ENCODE results near the gene TRPV3. TPM values are rescaled to one million over a fixed set of nuclear protein-coding genes. Genes with fewer than 3 reads are reported as not detected.

Gene TRPV3
- total and polyA plus RNA-seq, 5 donors from 2014 or later = 0.06 to 0.25 TPM; not detected in 3

DNA sequence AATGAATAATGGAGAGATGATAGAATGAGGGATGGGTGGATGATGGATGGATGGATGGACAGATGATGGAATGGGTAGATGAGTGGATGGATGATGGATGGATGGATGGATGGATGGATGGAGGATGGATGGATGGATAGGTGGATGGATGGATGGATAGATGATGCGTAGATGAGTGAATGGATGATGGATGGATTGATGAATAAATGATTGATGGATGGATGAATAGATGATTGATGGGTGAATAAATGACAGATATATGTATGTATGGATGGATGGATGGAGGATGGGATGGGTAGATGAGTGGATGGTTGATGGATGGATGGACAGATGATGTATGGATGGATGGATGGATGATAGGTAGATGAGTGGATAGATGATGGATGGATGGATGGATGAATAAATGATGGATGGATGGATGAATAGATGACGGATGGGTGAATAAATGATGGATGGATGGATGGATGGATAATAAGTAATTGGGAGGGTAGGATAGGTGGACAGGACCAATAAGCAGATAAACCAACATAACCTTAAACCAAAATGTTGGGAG, 7.9 kb downstream of the TRPV3 start:
- no peaks in the 10 kb centered on the region for H3K4me1 ChIP-seq (ENCODE audit: control insufficient read depth, insufficient read depth, low read length, poor library complexity, severe bottlenecking)
- H3K4me3 ChIP-seq (ENCODE audit: low read depth, low read length) = no peak overlapping the region
- ATAC-seq (ENCODE audit: low read depth in 2 of 2) (no peak), DNase-seq (no peak)
- H3K27ac Mint-ChIP-seq = no peak overlapping the region
- H3K4me1 Mint-ChIP-seq = no peaks in the 10 kb centered on the region
- H3K9me3 Mint-ChIP-seq = no peaks in the 10 kb centered on the region
- no peaks in the 10 kb centered on the region for H3K36me3 Mint-ChIP-seq
- no peak overlapping the region for H3K4me3 Mint-ChIP-seq
- no peaks in the 10 kb centered on the region for H3K9me3 ChIP-seq (ENCODE audit: control insufficient read depth in 2 of 2, low read length in 2 of 2)
- H3K27me3 ChIP-seq (ENCODE audit: control insufficient read depth, insufficient read depth, low read length) = peaks cover 2% of the 10 kb centered on the region
- H3K36me3 ChIP-seq (ENCODE audit: control insufficient read depth, insufficient read depth, low read length) = no peaks in the 10 kb centered on the region
- H3K27ac ChIP-seq (ENCODE audit: insufficient read depth, low read length, poor library complexity, severe bottlenecking) = no peak overlapping the region
- peaks cover 10% of the 10 kb centered on the region for H3K27me3 Mint-ChIP-seq

GRCh38 chr17:3547628-3548027, 10.0 kb downstream of the TRPV3 start:
- peaks cover 0 to 4% (median 0%) of the 10 kb centered on the region in 4 donors for H3K4me1 Mint-ChIP-seq
- H3K4me3 Mint-ChIP-seq = no peak overlapping the region
- Histone ChIP-seq H3K9me3 (ENCODE audit: control insufficient read depth in 2 of 2, low read length in 2 of 2) (no peaks in the 10 kb centered on the region), H3K27me3 (ENCODE audit: control insufficient read depth, insufficient read depth, low read length) (peaks cover 2% of the 10 kb centered on the region), H3K4me3 (ENCODE audit: low read depth, low read length) (no peak overlapping the region), H3K36me3 (ENCODE audit: control insufficient read depth, insufficient read depth, low read length) (no peaks in the 10 kb centered on the region), H3K27ac (ENCODE audit: insufficient read depth, low read length, poor library complexity, severe bottlenecking) (no peak overlapping the region), H3K4me1 (ENCODE audit: control insufficient read depth, insufficient read depth, low read length, poor library complexity, severe bottlenecking) (no peaks in the 10 kb centered on the region)
- no peak for ATAC-seq (ENCODE audit: low read depth in 2 of 2)
- peaks cover 9% of the 10 kb centered on the region for H3K27me3 Mint-ChIP-seq
- H3K36me3 Mint-ChIP-seq = no peaks in the 10 kb centered on the region
- H3K9me3 Mint-ChIP-seq = peaks cover 0 to 3% (median 0%) of the 10 kb centered on the region in 7 donors
- DNase-seq = no peak
- no peak overlapping the region for H3K27ac Mint-ChIP-seq

- Histone ChIP-seq H3K36me3 (ENCODE audit: control insufficient read depth, insufficient read depth, low read length) (no peaks in the 10 kb centered on the region), H3K27me3 (ENCODE audit: control insufficient read depth, insufficient read depth, low read length) (peaks cover 2% of the 10 kb centered on the region), H3K27ac (ENCODE audit: insufficient read depth, low read length, poor library complexity, severe bottlenecking) (no peak overlapping the region), H3K4me3 (ENCODE audit: low read depth, low read length) (no peak overlapping the region), H3K9me3 (ENCODE audit: control insufficient read depth in 2 of 2, low read length in 2 of 2) (no peaks in the 10 kb centered on the region), H3K4me1 (ENCODE audit: control insufficient read depth, insufficient read depth, low read length, poor library complexity, severe bottlenecking) (no peaks in the 10 kb centered on the region)
- Mint-ChIP-seq H3K27me3 (peaks cover 9% of the 10 kb centered on the region), H3K4me3 (no peak overlapping the region), H3K36me3 (no peaks in the 10 kb centered on the region), H3K27ac (no peak overlapping the region), H3K9me3 (peaks cover 0 to 3% (median 0%) of the 10 kb centered on the region in 7 donors), H3K4me1 (peaks cover 0 to 4% (median 0%) of the 10 kb centered on the region in 4 donors)
- ATAC-seq (ENCODE audit: low read depth in 2 of 2) = no peak
- no peak for DNase-seq
These were observed 10.6 kb downstream of the TRPV3 start for GRCh38 chr17:3546997-3547396.

DNA sequence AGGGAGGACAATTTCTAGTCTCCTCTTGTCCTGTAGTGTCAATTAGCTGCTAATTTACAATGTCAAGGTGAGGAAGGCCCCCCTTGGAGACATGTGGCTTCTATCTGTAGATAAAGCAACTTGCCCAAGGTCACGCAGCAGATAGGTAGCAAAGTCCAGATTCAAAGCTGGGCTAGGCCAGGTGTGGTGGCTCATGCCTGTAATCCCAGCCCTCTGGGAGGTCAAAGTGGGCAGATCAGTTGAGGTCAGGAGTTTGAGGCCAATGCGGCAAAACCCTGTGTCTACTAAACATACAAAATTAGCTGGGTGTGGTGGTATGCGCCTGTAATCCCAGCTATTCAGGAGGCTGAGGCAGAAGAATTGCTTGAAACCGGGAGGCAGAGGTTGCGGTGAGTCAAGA, 11.1 kb downstream of the TRPV3 start:
- H3K36me3 ChIP-seq (ENCODE audit: control insufficient read depth, insufficient read depth, low read length) = no peaks in the 10 kb centered on the region
- peaks cover 2% of the 10 kb centered on the region for H3K27me3 ChIP-seq (ENCODE audit: control insufficient read depth, insufficient read depth, low read length)
- Mint-ChIP-seq H3K27ac (no peak overlapping the region), H3K27me3 (peaks cover 9% of the 10 kb centered on the region), H3K4me1 (peaks cover 0 to 4% (median 0%) of the 10 kb centered on the region in 4 donors), H3K9me3 (peaks cover 0 to 3% (median 0%) of the 10 kb centered on the region in 7 donors), H3K36me3 (no peaks in the 10 kb centered on the region), H3K4me3 (no peak overlapping the region)
- no peak overlapping the region for H3K4me3 ChIP-seq (ENCODE audit: low read depth, low read length)
- H3K9me3 ChIP-seq (ENCODE audit: control insufficient read depth in 2 of 2, low read length in 2 of 2) = no peaks in the 10 kb centered on the region
- DNase-seq (no peak), ATAC-seq (ENCODE audit: low read depth in 2 of 2) (no peak)
- H3K27ac ChIP-seq (ENCODE audit: insufficient read depth, low read length, poor library complexity, severe bottlenecking) = no peak overlapping the region
- H3K4me1 ChIP-seq (ENCODE audit: control insufficient read depth, insufficient read depth, low read length, poor library complexity, severe bottlenecking) = no peaks in the 10 kb centered on the region

DNA sequence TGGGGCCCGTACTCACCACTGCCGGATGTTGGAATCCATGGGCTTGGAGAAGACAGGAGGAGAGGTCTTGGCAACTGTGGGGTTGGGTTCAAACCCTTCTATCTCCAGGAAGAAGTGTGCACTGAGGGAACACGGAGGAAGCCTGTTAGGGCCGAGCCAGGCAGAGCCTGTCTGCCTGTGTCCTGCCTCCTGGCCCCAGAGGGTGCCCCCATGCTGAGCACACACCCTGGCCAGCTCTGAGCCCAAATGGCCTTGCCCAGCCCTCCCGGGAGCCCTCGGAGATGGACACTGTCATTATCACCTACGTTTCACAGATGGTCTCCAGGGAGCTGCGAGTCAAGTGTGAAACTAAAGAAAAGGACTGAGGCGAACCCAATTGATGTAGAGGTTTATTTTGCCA, 12.5 kb downstream of the TRPV3 start:
- Histone ChIP-seq H3K4me1 (ENCODE audit: control insufficient read depth, insufficient read depth, low read length, poor library complexity, severe bottlenecking) (no peaks in the 10 kb centered on the region), H3K27me3 (ENCODE audit: control insufficient read depth, insufficient read depth, low read length) (peaks cover 2% of the 10 kb centered on the region), H3K9me3 (ENCODE audit: control insufficient read depth in 2 of 2, low read length in 2 of 2) (no peaks in the 10 kb centered on the region), H3K27ac (ENCODE audit: insufficient read depth, low read length, poor library complexity, severe bottlenecking) (no peak overlapping the region), H3K36me3 (ENCODE audit: control insufficient read depth, insufficient read depth, low read length) (no peaks in the 10 kb centered on the region), H3K4me3 (ENCODE audit: low read depth, low read length) (no peak overlapping the region)
- DNase-seq = no peak
- H3K27me3 Mint-ChIP-seq = peaks cover 9% of the 10 kb centered on the region
- no peaks in the 10 kb centered on the region for H3K36me3 Mint-ChIP-seq
- no peak overlapping the region for H3K27ac Mint-ChIP-seq
- H3K9me3 Mint-ChIP-seq = peaks cover 0 to 3% (median 0%) of the 10 kb centered on the region in 7 donors
- H3K4me3 Mint-ChIP-seq = no peak overlapping the region
- H3K4me1 Mint-ChIP-seq = peaks cover 0 to 4% (median 1%) of the 10 kb centered on the region in 4 donors
- no peak for ATAC-seq (ENCODE audit: low read depth in 2 of 2)

DNA sequence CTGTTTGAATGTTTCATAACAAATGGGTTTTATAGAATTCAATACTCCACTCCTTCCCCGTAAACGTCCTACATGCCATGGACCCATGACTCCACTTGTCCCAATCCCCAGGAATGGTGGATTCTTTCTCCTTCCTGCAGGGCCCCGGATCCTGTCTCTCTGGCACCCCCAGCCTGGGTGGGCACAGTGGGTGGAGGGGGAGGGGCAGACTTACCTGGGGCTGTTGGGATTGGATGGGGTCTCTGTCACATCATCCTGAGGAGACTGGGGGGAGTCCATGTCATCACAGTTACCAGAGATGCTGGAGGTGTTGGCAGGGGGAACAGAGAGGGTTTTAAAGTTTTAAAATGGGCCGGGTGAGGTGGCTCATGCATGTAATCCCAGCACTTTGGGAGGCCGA, 13.2 kb downstream of the TRPV3 start:
- no peak for ATAC-seq (ENCODE audit: low read depth in 2 of 2)
- no peak overlapping the region for H3K27ac Mint-ChIP-seq
- H3K4me3 ChIP-seq (ENCODE audit: low read depth, low read length) = no peak overlapping the region

GRCh38 chr17:3543453-3543852, 14.2 kb downstream of the TRPV3 start:
- no peak for ATAC-seq (ENCODE audit: low read depth in 2 of 2)

More for the DNA sequence above, 13.2 kb downstream of the TRPV3 start:
- Mint-ChIP-seq H3K4me1 (peaks cover 0 to 4% (median 2%) of the 10 kb centered on the region in 4 donors), H3K4me3 (no peak overlapping the region), H3K27me3 (peaks cover 9% of the 10 kb centered on the region), H3K36me3 (no peaks in the 10 kb centered on the region), H3K9me3 (peaks cover 0 to 3% (median 0%) of the 10 kb centered on the region in 7 donors)
- H3K27ac ChIP-seq (ENCODE audit: insufficient read depth, low read length, poor library complexity, severe bottlenecking) = no peak overlapping the region
- no peaks in the 10 kb centered on the region for H3K36me3 ChIP-seq (ENCODE audit: control insufficient read depth, insufficient read depth, low read length)
- H3K9me3 ChIP-seq (ENCODE audit: control insufficient read depth in 2 of 2, low read length in 2 of 2) = no peaks in the 10 kb centered on the region
- no peak for DNase-seq
- no peaks in the 10 kb centered on the region for H3K27me3 ChIP-seq (ENCODE audit: control insufficient read depth, insufficient read depth, low read length)
- H3K4me1 ChIP-seq (ENCODE audit: control insufficient read depth, insufficient read depth, low read length, poor library complexity, severe bottlenecking) = no peaks in the 10 kb centered on the region

GRCh38 chr17:3542410-3543088, 15.1 kb downstream of the TRPV3 start:
- Histone ChIP-seq H3K27me3 (ENCODE audit: control insufficient read depth, insufficient read depth, low read length) (no peaks in the 10 kb centered on the region), H3K27ac (ENCODE audit: insufficient read depth, low read length, poor library complexity, severe bottlenecking) (no peak overlapping the region), H3K4me1 (ENCODE audit: control insufficient read depth, insufficient read depth, low read length, poor library complexity, severe bottlenecking) (no peaks in the 10 kb centered on the region), H3K4me3 (ENCODE audit: low read depth, low read length) (no peak overlapping the region), H3K36me3 (ENCODE audit: control insufficient read depth, insufficient read depth, low read length) (no peaks in the 10 kb centered on the region), H3K9me3 (ENCODE audit: control insufficient read depth in 2 of 2, low read length in 2 of 2) (no peaks in the 10 kb centered on the region)
- Mint-ChIP-seq H3K9me3 (peaks cover 0 to 3% (median 0%) of the 10 kb centered on the region in 7 donors), H3K4me1 (peaks cover 0 to 4% (median 2%) of the 10 kb centered on the region in 4 donors), H3K36me3 (no peaks in the 10 kb centered on the region), H3K4me3 (no peak overlapping the region), H3K27ac (no peak overlapping the region), H3K27me3 (peaks cover 11% of the 10 kb centered on the region)
- no peak for ATAC-seq (ENCODE audit: low read depth in 2 of 2)
- DNase-seq = no peak

More at GRCh38 chr17:3543453-3543852, 14.2 kb downstream of the TRPV3 start:
- DNase-seq = no peak
- Histone ChIP-seq H3K4me3 (ENCODE audit: low read depth, low read length) (no peak overlapping the region), H3K36me3 (ENCODE audit: control insufficient read depth, insufficient read depth, low read length) (no peaks in the 10 kb centered on the region), H3K27ac (ENCODE audit: insufficient read depth, low read length, poor library complexity, severe bottlenecking) (no peak overlapping the region), H3K27me3 (ENCODE audit: control insufficient read depth, insufficient read depth, low read length) (no peaks in the 10 kb centered on the region), H3K9me3 (ENCODE audit: control insufficient read depth in 2 of 2, low read length in 2 of 2) (no peaks in the 10 kb centered on the region), H3K4me1 (ENCODE audit: control insufficient read depth, insufficient read depth, low read length, poor library complexity, severe bottlenecking) (no peaks in the 10 kb centered on the region)
- peaks cover 0 to 3% (median 0%) of the 10 kb centered on the region in 7 donors for H3K9me3 Mint-ChIP-seq
- H3K27ac Mint-ChIP-seq = no peak overlapping the region
- H3K4me3 Mint-ChIP-seq = no peak overlapping the region
- H3K36me3 Mint-ChIP-seq = no peaks in the 10 kb centered on the region
- H3K4me1 Mint-ChIP-seq = peaks cover 0 to 4% (median 2%) of the 10 kb centered on the region in 4 donors
- peaks cover 4% of the 10 kb centered on the region for H3K27me3 Mint-ChIP-seq

Measured in CD4-positive, CD25-positive, alpha-beta regulatory T cell (primary cell).